A673 (cell line): ENCODE results near the gene RNF213.

Source experiments
- EZH2 ChIP-seq: fragments of 200-600 bp; sonication (generic); IDR thresholded peaks from 2 replicates; pipeline ENCODE4 v1.6.1; 2017; ENCODE audit warnings: borderline replicate concordance, low read depth, mild to moderate bottlenecking, mixed read lengths, antibody characterized with exemption, low read length; ENCODE audit not compliant: poor library complexity, severe bottlenecking
- TF ChIP-seq, protein P1 (sequence below): fragments of 300-800, 200-600 bp; sonication (generic); conservative IDR thresholded peaks from 2 replicates; pipeline ENCODE4 v1.5.1; 2017; ENCODE audit warnings: low read depth, mild to moderate bottlenecking, antibody characterized with exemption, low read length, moderate library complexity, mixed read lengths

DNA sequence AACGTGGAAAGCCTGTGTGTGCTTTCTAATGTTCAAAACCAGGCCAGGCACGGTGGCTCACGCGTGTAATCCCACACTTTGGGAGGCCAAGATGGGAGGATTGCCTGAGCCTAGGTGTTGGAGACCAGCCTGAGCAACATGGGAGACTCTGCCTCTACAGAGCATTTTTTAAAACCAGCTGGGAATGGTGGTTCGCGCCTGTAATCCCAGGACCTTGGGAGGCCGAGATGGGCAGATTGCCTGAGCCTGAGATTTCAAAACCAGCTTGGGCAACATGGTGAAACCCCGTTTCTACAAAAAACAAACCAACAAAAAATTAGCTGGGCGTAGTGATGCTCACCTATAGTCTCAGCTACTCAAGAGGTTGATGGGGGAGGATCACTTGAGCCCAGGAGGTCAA is 26.4 kb downstream of the RNF213 start:
- TF ChIP-seq EZH2: no peak
- TF ChIP-seq, protein P1, sequence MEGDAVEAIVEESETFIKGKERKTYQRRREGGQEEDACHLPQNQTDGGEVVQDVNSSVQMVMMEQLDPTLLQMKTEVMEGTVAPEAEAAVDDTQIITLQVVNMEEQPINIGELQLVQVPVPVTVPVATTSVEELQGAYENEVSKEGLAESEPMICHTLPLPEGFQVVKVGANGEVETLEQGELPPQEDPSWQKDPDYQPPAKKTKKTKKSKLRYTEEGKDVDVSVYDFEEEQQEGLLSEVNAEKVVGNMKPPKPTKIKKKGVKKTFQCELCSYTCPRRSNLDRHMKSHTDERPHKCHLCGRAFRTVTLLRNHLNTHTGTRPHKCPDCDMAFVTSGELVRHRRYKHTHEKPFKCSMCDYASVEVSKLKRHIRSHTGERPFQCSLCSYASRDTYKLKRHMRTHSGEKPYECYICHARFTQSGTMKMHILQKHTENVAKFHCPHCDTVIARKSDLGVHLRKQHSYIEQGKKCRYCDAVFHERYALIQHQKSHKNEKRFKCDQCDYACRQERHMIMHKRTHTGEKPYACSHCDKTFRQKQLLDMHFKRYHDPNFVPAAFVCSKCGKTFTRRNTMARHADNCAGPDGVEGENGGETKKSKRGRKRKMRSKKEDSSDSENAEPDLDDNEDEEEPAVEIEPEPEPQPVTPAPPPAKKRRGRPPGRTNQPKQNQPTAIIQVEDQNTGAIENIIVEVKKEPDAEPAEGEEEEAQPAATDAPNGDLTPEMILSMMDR: no peak
